OCI-LY1 (cell line): ENCODE measurements around the gene LTBP4.

Experiments used
- EZH2 ChIP-seq: fragments of 200-600 bp; sonication (generic), shearing (Covaris generic); IDR thresholded peaks from 2 replicates; pipeline ENCODE4 v1.8.0; 2017; ENCODE audit warnings: borderline replicate concordance, mixed run types, mild to moderate bottlenecking, antibody characterized with exemption, low read length, moderate library complexity, mixed read lengths
- TF ChIP-seq, protein P1 (sequence below): fragments of 200-600 bp; sonication (generic), shearing (Covaris generic); IDR thresholded peaks from 2 replicates; pipeline ENCODE4 v1.5.1; 2017; ENCODE audit warnings: mild to moderate bottlenecking, antibody characterized with exemption, low read length, moderate library complexity, mixed read lengths

DNA sequence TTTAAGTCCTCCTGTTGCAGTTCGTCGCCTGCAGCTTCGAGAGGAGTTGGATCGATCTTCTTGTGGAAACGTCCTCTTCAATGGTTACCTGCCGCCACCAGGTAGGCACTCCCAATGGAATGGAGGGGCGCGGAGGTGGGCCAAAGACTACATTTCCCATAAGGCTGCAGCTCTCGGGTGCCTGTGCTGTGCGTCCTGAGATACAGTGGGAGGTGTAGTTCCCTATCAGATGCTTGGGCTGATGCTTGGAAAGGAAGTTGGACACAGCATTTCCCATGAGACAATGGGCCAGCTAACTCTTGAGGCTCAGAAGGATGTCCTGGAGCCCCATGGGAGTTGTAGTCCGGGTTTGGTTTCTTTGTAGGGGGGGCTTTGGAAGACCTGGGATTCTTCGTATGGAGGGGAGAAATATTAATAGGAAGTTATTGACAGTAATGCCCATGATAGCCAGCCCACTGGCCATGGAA is 22.7 kb upstream of the LTBP4 start:
- TF ChIP-seq, protein P1, sequence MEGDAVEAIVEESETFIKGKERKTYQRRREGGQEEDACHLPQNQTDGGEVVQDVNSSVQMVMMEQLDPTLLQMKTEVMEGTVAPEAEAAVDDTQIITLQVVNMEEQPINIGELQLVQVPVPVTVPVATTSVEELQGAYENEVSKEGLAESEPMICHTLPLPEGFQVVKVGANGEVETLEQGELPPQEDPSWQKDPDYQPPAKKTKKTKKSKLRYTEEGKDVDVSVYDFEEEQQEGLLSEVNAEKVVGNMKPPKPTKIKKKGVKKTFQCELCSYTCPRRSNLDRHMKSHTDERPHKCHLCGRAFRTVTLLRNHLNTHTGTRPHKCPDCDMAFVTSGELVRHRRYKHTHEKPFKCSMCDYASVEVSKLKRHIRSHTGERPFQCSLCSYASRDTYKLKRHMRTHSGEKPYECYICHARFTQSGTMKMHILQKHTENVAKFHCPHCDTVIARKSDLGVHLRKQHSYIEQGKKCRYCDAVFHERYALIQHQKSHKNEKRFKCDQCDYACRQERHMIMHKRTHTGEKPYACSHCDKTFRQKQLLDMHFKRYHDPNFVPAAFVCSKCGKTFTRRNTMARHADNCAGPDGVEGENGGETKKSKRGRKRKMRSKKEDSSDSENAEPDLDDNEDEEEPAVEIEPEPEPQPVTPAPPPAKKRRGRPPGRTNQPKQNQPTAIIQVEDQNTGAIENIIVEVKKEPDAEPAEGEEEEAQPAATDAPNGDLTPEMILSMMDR, result no peak
- no peak for TF ChIP-seq EZH2
